ENCODE measurements around the gene ALG10. TPM values are rescaled to one million over a fixed set of nuclear protein-coding genes. Genes with fewer than 3 reads are reported as not detected.
"Not testable (repeated sequence)": the region's sequence is repeated elsewhere in the genome, so short reads cannot be mapped to it uniquely, and the experiment has no call there.

Gene ALG10
- total RNA-seq, 2 experiments from 2014 or later: 17.5 to 21.4 TPM

DNA sequence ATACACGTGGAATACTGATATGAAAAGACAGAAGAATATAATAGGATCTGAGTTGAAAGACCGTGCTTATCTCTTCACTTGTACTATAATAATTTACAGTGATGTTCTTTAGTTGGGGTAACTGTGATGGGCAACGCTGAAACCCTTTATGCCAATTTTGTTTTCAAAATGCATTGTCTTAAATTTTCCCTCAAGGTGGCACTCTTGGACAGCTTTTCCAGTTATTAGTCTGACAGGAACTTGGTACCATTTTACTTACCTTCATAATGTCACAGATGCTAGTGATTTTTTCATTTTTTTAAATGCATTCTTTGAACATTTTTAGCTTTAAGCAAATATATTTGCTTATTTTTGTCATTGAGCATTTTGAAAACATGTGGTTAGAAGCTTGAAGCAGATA is 16.1 kb downstream of the ALG10 start:
- H3K9me3 Mint-ChIP-seq; H3K4me1 Mint-ChIP-seq; CTCF ChIA-PET; H3K36me3 Mint-ChIP-seq (ENCODE audit: low read depth); POLR2A ChIA-PET; H3K4me3 Mint-ChIP-seq; DNase-seq; H3K27ac Mint-ChIP-seq; H3K27me3 Mint-ChIP-seq: not testable (repeated sequence)

DNA sequence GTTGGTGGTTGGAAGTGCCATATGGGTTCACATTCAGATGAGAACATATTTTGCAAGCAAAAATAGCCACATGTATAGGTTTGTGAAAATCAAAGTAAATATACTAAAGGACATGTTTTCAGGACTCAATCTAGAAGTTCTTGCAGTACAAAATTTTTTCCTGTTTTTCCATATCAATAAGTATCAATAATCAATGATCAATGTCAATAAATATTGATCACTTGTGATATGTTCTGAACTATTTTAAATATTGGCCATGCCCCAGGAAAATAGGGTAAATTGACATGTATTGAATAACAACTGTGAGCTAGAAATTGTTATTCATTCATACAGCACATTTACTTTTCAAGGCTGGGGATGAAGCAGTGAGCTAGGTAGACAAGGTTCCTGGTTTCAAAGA is 24.3 kb downstream of the ALG10 start:
- no peaks in the 10 kb centered on the region for H3K4me1 Mint-ChIP-seq
- H3K27me3 Mint-ChIP-seq: peaks cover 4% of the 10 kb centered on the region
- H3K9me3 Mint-ChIP-seq: peaks cover 17% of the 10 kb centered on the region
- H3K4me3 Mint-ChIP-seq: no peak overlapping the region
- no peak for DNase-seq
- H3K27ac Mint-ChIP-seq: no peak overlapping the region
- CTCF ChIA-PET: no interaction called here
- H3K36me3 Mint-ChIP-seq (ENCODE audit: low read depth): no peaks in the 10 kb centered on the region
- POLR2A ChIA-PET: no interaction called here

DNA sequence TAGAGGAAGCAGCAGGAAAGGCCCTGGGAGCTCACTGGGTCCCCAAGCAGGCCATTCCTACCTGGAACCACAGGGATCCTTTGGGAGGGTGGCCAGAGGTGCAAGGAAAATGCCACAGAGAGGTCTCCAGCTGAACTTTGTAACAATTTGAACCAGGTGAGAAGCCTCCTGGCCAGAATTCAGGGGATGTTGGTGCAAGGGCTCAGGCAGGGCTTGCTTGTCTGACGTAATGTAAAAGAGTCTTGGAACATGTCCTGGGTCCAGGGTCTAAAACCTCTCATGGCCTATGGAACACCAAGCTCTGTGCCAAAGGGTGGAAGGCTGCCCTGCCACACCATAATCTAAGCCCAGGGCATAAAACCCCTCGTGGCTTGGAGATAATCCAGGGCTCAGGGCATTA is 25.6 kb downstream of the ALG10 start:
- H3K36me3 Mint-ChIP-seq (ENCODE audit: low read depth); DNase-seq; CTCF ChIA-PET; H3K4me1 Mint-ChIP-seq; H3K27ac Mint-ChIP-seq; H3K27me3 Mint-ChIP-seq; POLR2A ChIA-PET; H3K4me3 Mint-ChIP-seq: not testable (repeated sequence)
- peaks cover 17% of the 10 kb centered on the region for H3K9me3 Mint-ChIP-seq

DNA sequence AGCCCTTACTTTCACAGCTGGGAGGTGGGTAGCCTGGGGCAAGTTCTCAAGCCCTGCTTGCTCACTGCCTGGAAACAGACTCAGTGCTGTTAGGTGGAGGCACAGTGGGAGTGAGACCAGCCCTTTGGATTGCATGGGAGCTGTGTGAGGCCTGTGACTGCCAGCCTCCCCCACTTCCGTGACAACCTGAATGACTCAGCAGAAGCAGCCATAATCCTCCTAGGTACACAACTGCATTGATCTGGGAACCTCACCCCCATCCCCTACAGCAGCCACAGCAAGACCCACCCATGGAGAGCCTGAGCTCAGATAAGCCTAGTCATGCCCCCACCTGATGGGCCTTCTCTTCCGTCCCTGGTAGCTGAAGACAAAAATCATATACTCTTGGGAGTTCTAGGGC is 26.4 kb downstream of the ALG10 start:
- no peak overlapping the region for H3K4me3 Mint-ChIP-seq
- H3K36me3 Mint-ChIP-seq (ENCODE audit: low read depth): no peaks in the 10 kb centered on the region
- H3K9me3 Mint-ChIP-seq: peaks cover 17% of the 10 kb centered on the region
- POLR2A ChIA-PET: no interaction called here
- peaks cover 4% of the 10 kb centered on the region for H3K27me3 Mint-ChIP-seq
- CTCF ChIA-PET: no interaction called here
- H3K27ac Mint-ChIP-seq: no peak overlapping the region
- DNase-seq: no peak
- no peaks in the 10 kb centered on the region for H3K4me1 Mint-ChIP-seq

DNA sequence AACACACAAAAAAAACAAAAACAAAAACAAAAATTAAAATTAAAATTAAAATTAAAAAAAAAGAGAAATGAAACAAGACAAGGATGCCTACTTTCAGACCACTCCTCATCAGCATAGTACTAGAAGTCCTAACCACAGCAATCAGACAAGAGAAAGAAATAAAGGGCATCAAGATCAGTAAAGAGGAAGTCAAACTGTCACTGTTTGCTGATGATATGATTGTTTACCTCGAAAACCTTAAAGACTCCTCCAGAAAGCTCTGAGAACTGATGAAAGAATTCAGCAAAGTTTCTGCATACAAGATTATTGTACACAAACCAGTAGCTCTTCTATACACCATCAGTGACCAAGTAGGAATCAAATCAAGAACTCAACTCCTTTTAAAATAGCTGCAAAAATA is 29.2 kb downstream of the ALG10 start:
- peaks cover 4% of the 10 kb centered on the region for H3K27me3 Mint-ChIP-seq
- CTCF ChIA-PET: no interaction called here
- no peak overlapping the region for H3K4me3 Mint-ChIP-seq
- DNase-seq: no peak
- peaks cover 17% of the 10 kb centered on the region for H3K9me3 Mint-ChIP-seq
- H3K27ac Mint-ChIP-seq: no peak overlapping the region
- peaks cover 5% of the 10 kb centered on the region for H3K4me1 Mint-ChIP-seq
- H3K36me3 Mint-ChIP-seq (ENCODE audit: low read depth): no peaks in the 10 kb centered on the region
- POLR2A ChIA-PET: no interaction called here

DNA sequence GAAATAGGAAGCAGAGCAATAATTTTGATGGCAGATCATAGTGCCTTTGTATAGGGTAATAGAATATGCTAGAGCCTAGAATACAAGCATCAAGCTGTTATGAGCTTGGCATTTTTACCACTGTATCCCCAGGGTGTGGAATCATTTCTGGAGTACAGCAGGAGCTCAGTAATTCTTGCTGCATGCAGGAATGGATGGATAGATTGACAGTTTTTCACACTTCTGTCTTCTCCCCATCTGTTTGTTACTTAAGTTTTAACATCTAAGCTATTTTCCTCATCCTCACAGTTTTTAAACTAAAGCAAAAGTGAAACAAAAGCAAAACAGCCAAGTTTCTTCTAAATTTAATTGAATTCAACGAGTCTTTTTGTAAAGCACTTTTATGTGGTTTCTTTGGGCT is 32.6 kb downstream of the ALG10 start:
- Mint-ChIP-seq H3K27me3 (no peaks in the 10 kb centered on the region), H3K9me3 (no peaks in the 10 kb centered on the region), H3K36me3 (ENCODE audit: low read depth) (no peaks in the 10 kb centered on the region), H3K4me3 (no peak overlapping the region), H3K27ac (peak overlapping the region; percentile 63), H3K4me1 (peaks cover 5% of the 10 kb centered on the region)
- CTCF ChIA-PET: no interaction called here
- POLR2A ChIA-PET: no interaction called here
- no peak for DNase-seq

Data from activated CD4-positive, alpha-beta T cell treated with anti-CD3 and anti-CD28 coated beads, Interleukin-2, amount 10 ng/mL, durations not matched to agents 7 days and 5 days (primary cell).